ENCODE results near the gene NUDCD3. TPM values are rescaled to one million over a fixed set of nuclear protein-coding genes. Genes with fewer than 3 reads are reported as not detected.

NUDCD3 gene
- total RNA-seq, 4 donors from 2014 or later: 29.7 to 66.7 (median 40.0) TPM

DNA sequence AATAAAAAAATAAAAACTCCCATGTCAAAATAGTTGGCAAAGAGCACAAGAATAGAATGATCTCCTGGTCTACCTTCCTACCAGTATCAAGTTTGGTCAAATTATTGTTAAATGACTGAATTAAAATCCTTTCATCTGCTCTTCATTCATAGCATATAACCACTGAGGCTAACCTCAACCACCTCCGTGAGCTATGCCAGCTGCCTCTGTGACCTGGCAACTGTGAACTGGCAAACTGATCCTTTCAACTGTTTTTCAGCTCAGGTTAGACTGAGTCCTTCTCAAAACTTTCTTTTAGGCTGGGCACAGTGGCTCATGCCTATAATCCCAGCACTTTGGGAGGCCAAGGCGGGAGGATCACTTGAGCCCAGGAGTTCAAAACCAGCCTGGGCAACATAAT, 36.1 kb downstream of the NUDCD3 start:
- TF ChIP-seq, protein P1, sequence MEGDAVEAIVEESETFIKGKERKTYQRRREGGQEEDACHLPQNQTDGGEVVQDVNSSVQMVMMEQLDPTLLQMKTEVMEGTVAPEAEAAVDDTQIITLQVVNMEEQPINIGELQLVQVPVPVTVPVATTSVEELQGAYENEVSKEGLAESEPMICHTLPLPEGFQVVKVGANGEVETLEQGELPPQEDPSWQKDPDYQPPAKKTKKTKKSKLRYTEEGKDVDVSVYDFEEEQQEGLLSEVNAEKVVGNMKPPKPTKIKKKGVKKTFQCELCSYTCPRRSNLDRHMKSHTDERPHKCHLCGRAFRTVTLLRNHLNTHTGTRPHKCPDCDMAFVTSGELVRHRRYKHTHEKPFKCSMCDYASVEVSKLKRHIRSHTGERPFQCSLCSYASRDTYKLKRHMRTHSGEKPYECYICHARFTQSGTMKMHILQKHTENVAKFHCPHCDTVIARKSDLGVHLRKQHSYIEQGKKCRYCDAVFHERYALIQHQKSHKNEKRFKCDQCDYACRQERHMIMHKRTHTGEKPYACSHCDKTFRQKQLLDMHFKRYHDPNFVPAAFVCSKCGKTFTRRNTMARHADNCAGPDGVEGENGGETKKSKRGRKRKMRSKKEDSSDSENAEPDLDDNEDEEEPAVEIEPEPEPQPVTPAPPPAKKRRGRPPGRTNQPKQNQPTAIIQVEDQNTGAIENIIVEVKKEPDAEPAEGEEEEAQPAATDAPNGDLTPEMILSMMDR (IDR thresholded peaks at IDR 0.05; ENCODE audit: low read depth): no peak

DNA sequence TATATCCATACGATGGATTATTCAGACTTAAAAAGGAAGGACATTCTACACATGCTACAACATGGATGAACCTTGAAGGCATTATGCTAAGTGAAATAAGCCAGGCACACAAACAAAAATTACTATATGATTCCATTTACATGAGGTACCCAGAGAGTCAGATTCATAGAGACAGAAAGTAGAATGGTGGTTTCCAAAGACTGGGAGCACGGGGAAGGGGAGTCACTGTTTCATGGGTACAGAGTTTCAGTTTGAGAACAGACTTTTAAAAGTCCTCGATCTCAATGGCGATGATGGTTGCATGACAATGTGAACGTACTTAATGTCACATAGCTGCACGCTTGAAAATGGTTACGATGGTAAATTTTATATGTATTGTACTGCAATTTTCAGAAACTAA, 39.3 kb downstream of the NUDCD3 start:
- TF ChIP-seq, protein P1 (IDR thresholded peaks at IDR 0.05; ENCODE audit: low read depth): no peak

DNA sequence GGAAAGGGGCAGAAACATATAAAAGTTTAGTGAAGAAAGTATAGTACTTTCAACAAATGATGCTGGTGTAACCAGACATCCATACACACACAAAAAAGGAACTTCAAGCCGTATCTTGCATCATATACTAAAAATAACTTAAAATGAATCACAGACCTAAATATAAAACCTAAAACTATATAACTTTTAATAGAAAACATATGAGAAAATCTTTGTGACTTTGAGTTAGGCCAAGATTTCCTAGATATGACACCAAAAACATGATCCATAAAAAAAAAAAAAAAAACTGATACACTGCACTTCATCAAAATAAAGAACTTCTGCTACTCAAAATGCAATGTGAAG, 40.9 kb downstream of the NUDCD3 start:
- TF ChIP-seq, protein P1 (IDR thresholded peaks at IDR 0.05; ENCODE audit: low read depth): no peak

DNA sequence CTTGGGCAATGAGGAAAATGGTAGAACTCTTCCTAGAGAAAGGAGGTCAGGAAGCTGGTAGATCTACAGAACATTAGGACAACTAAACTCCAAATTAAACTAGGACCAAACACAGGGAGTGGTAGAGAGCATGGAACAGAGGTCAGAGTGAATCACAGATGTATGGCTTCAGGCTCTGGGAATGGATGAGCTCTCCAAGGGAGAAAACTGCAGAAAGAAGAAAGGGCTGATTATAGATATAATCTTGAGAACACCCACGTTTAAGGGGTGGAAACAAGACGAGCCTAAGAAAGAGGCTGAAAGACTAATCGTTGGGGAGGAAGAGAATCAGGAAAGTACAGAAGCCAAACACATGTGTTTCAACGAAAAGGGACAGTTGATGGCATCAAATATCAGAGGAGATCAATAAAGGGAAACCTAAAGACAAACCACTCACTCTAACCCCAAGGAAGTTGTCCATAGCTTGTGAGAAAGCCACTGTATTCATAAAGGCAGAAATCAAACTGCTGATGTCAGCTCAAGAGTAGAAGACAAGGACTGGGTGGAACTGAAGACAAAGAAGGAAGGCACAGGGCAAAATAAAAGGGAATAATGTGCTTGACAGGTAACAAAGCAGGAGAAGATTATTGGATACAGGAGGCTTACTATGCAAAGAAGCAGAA, 41.4 kb downstream of the NUDCD3 start:
- TF ChIP-seq, protein P1 (IDR thresholded peaks at IDR 0.05; ENCODE audit: low read depth): no peak

DNA sequence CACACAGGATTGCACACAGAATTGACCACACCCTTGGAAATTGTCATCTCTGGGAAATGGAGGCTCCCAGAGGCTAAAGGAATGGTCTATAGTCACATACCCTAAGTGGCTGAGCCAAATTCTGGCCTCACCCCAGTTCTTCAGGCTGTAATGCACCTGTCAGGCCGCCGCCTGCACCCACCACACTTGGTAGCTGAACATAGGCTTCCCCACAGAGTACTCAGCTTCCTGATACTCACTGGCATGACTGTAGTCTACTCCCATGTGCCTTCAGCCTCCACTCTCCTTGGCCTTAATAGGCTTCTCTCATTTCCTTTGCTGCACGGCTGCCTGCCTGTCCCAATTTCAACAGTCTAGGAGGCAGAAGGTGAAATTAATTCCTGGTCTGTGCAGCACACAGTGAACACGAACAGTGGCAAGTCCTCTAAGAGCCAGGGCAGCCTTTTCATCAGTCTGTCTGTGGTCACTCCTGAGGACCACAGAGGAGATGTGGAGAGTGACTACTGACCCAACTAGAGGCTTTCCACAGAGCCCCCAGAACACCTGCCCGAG, 42.5 kb downstream of the NUDCD3 start:
- TF ChIP-seq, protein P1 (IDR thresholded peaks at IDR 0.05; ENCODE audit: low read depth): no peak

DNA sequence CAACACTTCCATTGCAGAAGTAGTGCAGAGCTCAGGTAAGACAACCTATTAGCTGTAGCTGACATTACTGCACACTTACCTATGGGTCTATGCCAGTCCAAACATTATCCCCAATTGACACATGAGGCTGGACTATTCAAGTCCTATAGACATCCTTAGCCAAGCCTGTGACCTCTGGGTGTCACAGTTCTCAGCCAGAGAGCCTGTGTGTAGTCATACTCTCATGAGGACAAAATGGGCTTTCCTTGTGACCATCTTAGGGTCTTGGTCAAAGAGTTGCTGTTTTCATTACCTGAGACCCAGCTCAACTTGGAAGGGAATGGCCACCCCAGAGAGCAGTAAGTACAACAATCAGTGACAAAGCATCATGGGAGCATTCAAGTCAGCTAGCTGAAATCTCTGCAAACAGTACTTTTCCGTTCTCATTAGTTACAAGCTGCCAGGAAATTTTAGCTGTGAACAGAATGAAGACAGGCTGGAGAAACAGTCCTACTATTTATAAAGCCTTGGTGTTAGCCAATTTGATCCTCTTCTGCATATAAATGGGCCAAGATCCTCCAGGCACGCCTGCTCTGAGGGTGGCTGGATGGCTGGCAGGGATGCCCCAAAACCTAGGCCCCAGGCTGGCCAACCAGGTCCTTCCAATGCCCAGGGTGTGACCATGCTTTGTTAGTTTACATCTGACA, 44.3 kb downstream of the NUDCD3 start:
- TF ChIP-seq, protein P1 (IDR thresholded peaks at IDR 0.05; ENCODE audit: low read depth): no peak

DNA sequence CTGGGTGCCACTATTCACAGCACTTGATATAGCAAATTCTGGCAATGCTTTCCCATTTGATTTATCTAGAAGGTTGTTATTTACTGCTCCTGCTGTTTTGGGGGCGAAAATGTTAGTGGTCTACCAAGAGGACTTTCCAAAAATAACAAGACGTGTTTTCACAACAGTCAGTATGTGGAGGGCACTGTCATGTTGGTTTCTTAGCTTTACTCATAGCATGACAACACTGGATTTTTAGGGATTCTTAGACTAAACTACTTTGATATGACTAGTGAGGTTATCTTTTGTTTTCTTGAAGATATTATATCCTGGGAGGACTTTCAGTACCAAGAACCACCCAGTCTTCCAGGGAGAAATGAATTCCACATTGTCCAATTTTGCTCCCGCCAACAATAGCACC, 49.4 kb downstream of the NUDCD3 start:
- TF ChIP-seq, protein P1 (IDR thresholded peaks at IDR 0.05; ENCODE audit: low read depth): no peak
